NCI-H1417 (cell line): ENCODE data around the gene GNAO1.

ENCODE experiments used
- DNase-seq, 3 experiments: peaks; one replicate each; lab custom pipeline; 2025; lab: John Stamatoyannopoulos, UW

The GNAO1 gene

GRCh38 chr16:56238188-56238587 lies 46.9 kb downstream of the GNAO1 start:
- no peak for DNase-seq

- DNase-seq, result no peak
Measured at GRCh38 chr16:56241596-56241995, 50.3 kb downstream of the GNAO1 start.

GRCh38 chr16:56242740-56243139 lies 51.5 kb downstream of the GNAO1 start:
- no peak for DNase-seq

- DNase-seq, result no peak
Measured at GRCh38 chr16:56244612-56245011, 53.3 kb downstream of the GNAO1 start.

- DNase-seq, result no peak
Measured at GRCh38 chr16:56245197-56245596, 53.9 kb downstream of the GNAO1 start.

GRCh38 chr16:56246051-56246817 lies 54.9 kb downstream of the GNAO1 start:
- peak in 1 of 3 experiments; percentile 31 for DNase-seq

- no peak for DNase-seq
Measured at GRCh38 chr16:56247018-56247417, 55.7 kb downstream of the GNAO1 start.

GRCh38 chr16:56247808-56248207 lies 56.5 kb downstream of the GNAO1 start:
- DNase-seq, result no peak

- DNase-seq, result no peak
Measured at GRCh38 chr16:56252835-56253234, 61.5 kb downstream of the GNAO1 start.

- DNase-seq, result no peak
Measured at GRCh38 chr16:56255904-56256303, 64.6 kb downstream of the GNAO1 start.

GRCh38 chr16:56257239-56257638 lies 66.0 kb downstream of the GNAO1 start:
- peak in 2 of 3 experiments; percentile 25 to 63 for DNase-seq

GRCh38 chr16:56257666-56258342 lies 66.5 kb downstream of the GNAO1 start:
- no peak for DNase-seq

- peak in 1 of 3 experiments; percentile 17 for DNase-seq
Measured at GRCh38 chr16:56258508-56259424, 67.5 kb downstream of the GNAO1 start.

- no peak for DNase-seq
Measured at GRCh38 chr16:56259425-56259779, 68.1 kb downstream of the GNAO1 start.

- DNase-seq, result no peak
Measured at GRCh38 chr16:56260378-56261160, 69.3 kb downstream of the GNAO1 start.

- no peak for DNase-seq
Measured at GRCh38 chr16:56261656-56262055, 70.4 kb downstream of the GNAO1 start.

- DNase-seq, result peak in 2 of 3 experiments; percentile 22 to 24
Measured at GRCh38 chr16:56262148-56262547, 70.9 kb downstream of the GNAO1 start.

GRCh38 chr16:56262551-56263245 lies 71.4 kb downstream of the GNAO1 start:
- no peak for DNase-seq

GRCh38 chr16:56263711-56264608 lies 72.7 kb downstream of the GNAO1 start:
- DNase-seq, result peak in 2 of 3 experiments; percentile 5 to 31

- no peak for DNase-seq
Measured at GRCh38 chr16:56264609-56264972, 73.3 kb downstream of the GNAO1 start.
